IPS-18c (cell line): ENCODE results near the gene CD2.

Source experiments
- H3K4me3 ChIP-seq: 2 replicates; pipeline ENCODE4 v1.7.0; 2013; ENCODE audit warnings: low read depth, mild to moderate bottlenecking, low read length, moderate library complexity; ENCODE audit not compliant: insufficient read depth
- H3K9me3 ChIP-seq: one replicate; pipeline ENCODE4 v1.6.1; 2013; ENCODE audit warnings: mild to moderate bottlenecking, low read length, moderate library complexity; ENCODE audit not compliant: control insufficient read depth, insufficient read depth

The CD2 gene

GRCh38 chr1:116765962-116766361, 11.7 kb downstream of the CD2 start:
- no peaks in the 10 kb centered on the region for H3K9me3 ChIP-seq
- no peak overlapping the region for H3K4me3 ChIP-seq

GRCh38 chr1:116766616-116767469, 12.6 kb downstream of the CD2 start:
- peaks cover under 1% of the 10 kb centered on the region for H3K9me3 ChIP-seq
- H3K4me3 ChIP-seq, result no peak overlapping the region

- Histone ChIP-seq H3K4me3 (no peak overlapping the region), H3K9me3 (peaks cover 2% of the 10 kb centered on the region)
Observed at GRCh38 chr1:116767782-116768382, 13.7 kb downstream of the CD2 start.

- Histone ChIP-seq H3K9me3 (peaks cover 2% of the 10 kb centered on the region), H3K4me3 (no peak overlapping the region)
Observed at GRCh38 chr1:116768416-116769103, 14.3 kb downstream of the CD2 start.

- H3K9me3 ChIP-seq, result peaks cover 2% of the 10 kb centered on the region
- no peak overlapping the region for H3K4me3 ChIP-seq
Observed at GRCh38 chr1:116769104-116769452, 14.8 kb downstream of the CD2 start.

GRCh38 chr1:116769561-116769977, 15.3 kb downstream of the CD2 start:
- peaks cover 2% of the 10 kb centered on the region for H3K9me3 ChIP-seq
- H3K4me3 ChIP-seq, result no peak overlapping the region

GRCh38 chr1:116769994-116770393, 15.8 kb downstream of the CD2 start:
- peaks cover 2% of the 10 kb centered on the region for H3K9me3 ChIP-seq
- H3K4me3 ChIP-seq, result no peak overlapping the region

GRCh38 chr1:116770625-116771024, 16.4 kb downstream of the CD2 start:
- peaks cover 2% of the 10 kb centered on the region for H3K9me3 ChIP-seq
- no peak overlapping the region for H3K4me3 ChIP-seq

- no peak overlapping the region for H3K4me3 ChIP-seq
- H3K9me3 ChIP-seq, result peaks cover 2% of the 10 kb centered on the region
Observed at GRCh38 chr1:116771997-116772647, 17.9 kb downstream of the CD2 start.

GRCh38 chr1:116772648-116773045, 18.4 kb downstream of the CD2 start:
- H3K9me3 ChIP-seq, result peaks cover 2% of the 10 kb centered on the region

GRCh38 chr1:116775116-116775752, 21.0 kb downstream of the CD2 start:
- H3K4me3 ChIP-seq, result no peak overlapping the region

More at GRCh38 chr1:116772648-116773045, 18.4 kb downstream of the CD2 start:
- no peak overlapping the region for H3K4me3 ChIP-seq

GRCh38 chr1:116777831-116778830, 23.9 kb downstream of the CD2 start:
- Histone ChIP-seq H3K9me3 (no peaks in the 10 kb centered on the region), H3K4me3 (no peak overlapping the region)

More at GRCh38 chr1:116775116-116775752, 21.0 kb downstream of the CD2 start:
- peaks cover 2% of the 10 kb centered on the region for H3K9me3 ChIP-seq

GRCh38 chr1:116781034-116781433, 26.8 kb downstream of the CD2 start:
- H3K4me3 ChIP-seq, result no peak overlapping the region
- H3K9me3 ChIP-seq, result no peaks in the 10 kb centered on the region

- H3K4me3 ChIP-seq, result no peak overlapping the region
- no peaks in the 10 kb centered on the region for H3K9me3 ChIP-seq
Observed at GRCh38 chr1:116785006-116785405, 30.8 kb downstream of the CD2 start.

- H3K9me3 ChIP-seq, result no peaks in the 10 kb centered on the region
- H3K4me3 ChIP-seq, result no peak overlapping the region
Observed at GRCh38 chr1:116786049-116786448, 31.8 kb downstream of the CD2 start.

GRCh38 chr1:116791727-116792126, 37.5 kb downstream of the CD2 start:
- H3K4me3 ChIP-seq, result no peak overlapping the region
- H3K9me3 ChIP-seq, result no peaks in the 10 kb centered on the region
